ENCODE results near the gene SPRR2G.
"Not testable (repeated sequence)": the region's sequence is repeated elsewhere in the genome, so short reads cannot be mapped to it uniquely, and the experiment has no call there.

The SPRR2G gene

GRCh38 chr1:153125536-153125935 lies 25.2 kb downstream of the SPRR2G start:
- Histone ChIP-seq H3K9ac (ENCODE audit: insufficient read length) (no peak overlapping the region), H3K36me3 (ENCODE audit: insufficient read depth, low read length) (no peaks in the 10 kb centered on the region), H3K27ac (no peak overlapping the region), H3K9me3 (ENCODE audit: low read depth, low read length) (no peaks in the 10 kb centered on the region), H3K4me3 (no peak overlapping the region)
- no peak for DNase-seq (ENCODE audit: low read depth, low spot score)
- TF ChIP-seq EZH2 (IDR thresholded peaks at IDR 0.05) (no peak), POLR2AphosphoS5 (IDR thresholded peaks at IDR 0.05; ENCODE audit: borderline replicate concordance, low read depth, low read length) (no peak), FOXP2 (optimal IDR thresholded peaks at IDR 0.05; ENCODE audit: control extremely low read depth, extremely low read length, insufficient read depth) (no peak)

GRCh38 chr1:153123793-153124192 lies 26.9 kb downstream of the SPRR2G start:
- H3K36me3 ChIP-seq (ENCODE audit: insufficient read depth, low read length); H3K4me3 ChIP-seq; H3K9ac ChIP-seq (ENCODE audit: insufficient read length); DNase-seq (ENCODE audit: low read depth, low spot score); H3K9me3 ChIP-seq (ENCODE audit: low read depth, low read length); H3K27ac ChIP-seq: not testable (repeated sequence)

- Histone ChIP-seq H3K9ac (ENCODE audit: insufficient read length) (no peak overlapping the region), H3K27ac (no peak overlapping the region)
Measured at GRCh38 chr1:153122831-153123421, 27.8 kb downstream of the SPRR2G start.

GRCh38 chr1:153120945-153121344 lies 29.7 kb downstream of the SPRR2G start:
- no peak overlapping the region for H3K9ac ChIP-seq (ENCODE audit: insufficient read length)
- TF ChIP-seq POLR2AphosphoS5 (IDR thresholded peaks at IDR 0.05; ENCODE audit: borderline replicate concordance, low read depth, low read length) (no peak), FOXP2 (optimal IDR thresholded peaks at IDR 0.05; ENCODE audit: control extremely low read depth, extremely low read length, insufficient read depth) (no peak), EZH2 (IDR thresholded peaks at IDR 0.05) (no peak)
- DNase-seq (ENCODE audit: low read depth, low spot score), result no peak
- no peak overlapping the region for H3K4me3 ChIP-seq
- H3K27ac ChIP-seq, result no peak overlapping the region
- no peaks in the 10 kb centered on the region for H3K36me3 ChIP-seq (ENCODE audit: insufficient read depth, low read length)
- no peaks in the 10 kb centered on the region for H3K9me3 ChIP-seq (ENCODE audit: low read depth, low read length)

More at GRCh38 chr1:153122831-153123421, 27.8 kb downstream of the SPRR2G start:
- Histone ChIP-seq H3K4me3 (no peak overlapping the region), H3K36me3 (ENCODE audit: insufficient read depth, low read length) (no peaks in the 10 kb centered on the region), H3K9me3 (ENCODE audit: low read depth, low read length) (no peaks in the 10 kb centered on the region)
- no peak for DNase-seq (ENCODE audit: low read depth, low spot score)
- no peak for TF ChIP-seq FOXP2 (optimal IDR thresholded peaks at IDR 0.05; ENCODE audit: control extremely low read depth, extremely low read length, insufficient read depth)
- TF ChIP-seq POLR2AphosphoS5 (IDR thresholded peaks at IDR 0.05; ENCODE audit: borderline replicate concordance, low read depth, low read length), result no peak
- TF ChIP-seq EZH2 (IDR thresholded peaks at IDR 0.05), result no peak

- TF ChIP-seq EZH2 (IDR thresholded peaks at IDR 0.05), result no peak
- no peak for TF ChIP-seq POLR2AphosphoS5 (IDR thresholded peaks at IDR 0.05; ENCODE audit: borderline replicate concordance, low read depth, low read length)
- TF ChIP-seq FOXP2 (optimal IDR thresholded peaks at IDR 0.05; ENCODE audit: control extremely low read depth, extremely low read length, insufficient read depth), result no peak
- Histone ChIP-seq H3K27ac (no peak overlapping the region), H3K4me3 (no peak overlapping the region), H3K36me3 (ENCODE audit: insufficient read depth, low read length) (no peaks in the 10 kb centered on the region), H3K9ac (ENCODE audit: insufficient read length) (no peak overlapping the region), H3K9me3 (ENCODE audit: low read depth, low read length) (no peaks in the 10 kb centered on the region)
- no peak for DNase-seq (ENCODE audit: low read depth, low spot score)
Measured at GRCh38 chr1:153119491-153119971, 31.2 kb downstream of the SPRR2G start.

GRCh38 chr1:153115264-153115663 lies 35.4 kb downstream of the SPRR2G start:
- DNase-seq (ENCODE audit: low read depth, low spot score); H3K36me3 ChIP-seq (ENCODE audit: insufficient read depth, low read length): not testable (repeated sequence)

GRCh38 chr1:153113416-153113815 lies 37.3 kb downstream of the SPRR2G start, which contains the start of gene SPRR2F:
TSS of gene SPRR2F (minus strand) at chr1:153113516. CDS start at chr1:153112733, 783 bp downstream.
- no peak within 1 kb of the TSS for H3K4me3 ChIP-seq

More at GRCh38 chr1:153115264-153115663, 35.4 kb downstream of the SPRR2G start:
- not testable (repeated sequence) for H3K9me3 ChIP-seq (ENCODE audit: low read depth, low read length); H3K27ac ChIP-seq; H3K4me3 ChIP-seq; H3K9ac ChIP-seq (ENCODE audit: insufficient read length)

GRCh38 chr1:153112454-153112853 lies 38.2 kb downstream of the SPRR2G start:
- H3K9ac ChIP-seq (ENCODE audit: insufficient read length); H3K4me3 ChIP-seq; DNase-seq (ENCODE audit: low read depth, low spot score); H3K9me3 ChIP-seq (ENCODE audit: low read depth, low read length); H3K27ac ChIP-seq; H3K36me3 ChIP-seq (ENCODE audit: insufficient read depth, low read length): not testable (repeated sequence)

More at GRCh38 chr1:153113416-153113815, 37.3 kb downstream of the SPRR2G start, which contains the start of gene SPRR2F:
- no peak for DNase-seq (ENCODE audit: low read depth, low spot score)
- Histone ChIP-seq H3K9ac (ENCODE audit: insufficient read length) (no peak within 1 kb of the TSS), H3K9me3 (ENCODE audit: low read depth, low read length) (no peaks in the 10 kb centered on the region), H3K36me3 (ENCODE audit: insufficient read depth, low read length) (no peaks in the 10 kb centered on the region), H3K27ac (no peak within 1 kb of the TSS)
- TF ChIP-seq POLR2AphosphoS5 (IDR thresholded peaks at IDR 0.05; ENCODE audit: borderline replicate concordance, low read depth, low read length) (no peak), EZH2 (IDR thresholded peaks at IDR 0.05) (no peak), FOXP2 (optimal IDR thresholded peaks at IDR 0.05; ENCODE audit: control extremely low read depth, extremely low read length, insufficient read depth) (no peak)

- H3K9me3 ChIP-seq (ENCODE audit: low read depth, low read length), result no peaks in the 10 kb centered on the region
- H3K27ac ChIP-seq, result no peak overlapping the region
- DNase-seq (ENCODE audit: low read depth, low spot score), result no peak
- no peak overlapping the region for H3K9ac ChIP-seq (ENCODE audit: insufficient read length)
- TF ChIP-seq FOXP2 (optimal IDR thresholded peaks at IDR 0.05; ENCODE audit: control extremely low read depth, extremely low read length, insufficient read depth) (no peak), POLR2AphosphoS5 (IDR thresholded peaks at IDR 0.05; ENCODE audit: borderline replicate concordance, low read depth, low read length) (no peak), EZH2 (IDR thresholded peaks at IDR 0.05) (no peak)
- H3K36me3 ChIP-seq (ENCODE audit: insufficient read depth, low read length), result no peaks in the 10 kb centered on the region
- H3K4me3 ChIP-seq, result no peak overlapping the region
Measured at GRCh38 chr1:153100245-153100644, 50.4 kb downstream of the SPRR2G start.

Data from SK-N-MC (cell line).